Stimulated activated CD8-positive, alpha-beta memory T cell treated with anti-CD3 and anti-CD28 coated beads, Interleukin-7, amount 100 ng/mL, for 1 hour (primary cell): Measurements from ENCODE around the gene TGFB2.

Experiments used
- DNase-seq, 2 donors: peaks; one replicate each; pipeline ENCODE4 v3.0.0-alpha.2; 2020; ENCODE audit warnings: low read depth in 2 of 2

The TGFB2 gene

DNA sequence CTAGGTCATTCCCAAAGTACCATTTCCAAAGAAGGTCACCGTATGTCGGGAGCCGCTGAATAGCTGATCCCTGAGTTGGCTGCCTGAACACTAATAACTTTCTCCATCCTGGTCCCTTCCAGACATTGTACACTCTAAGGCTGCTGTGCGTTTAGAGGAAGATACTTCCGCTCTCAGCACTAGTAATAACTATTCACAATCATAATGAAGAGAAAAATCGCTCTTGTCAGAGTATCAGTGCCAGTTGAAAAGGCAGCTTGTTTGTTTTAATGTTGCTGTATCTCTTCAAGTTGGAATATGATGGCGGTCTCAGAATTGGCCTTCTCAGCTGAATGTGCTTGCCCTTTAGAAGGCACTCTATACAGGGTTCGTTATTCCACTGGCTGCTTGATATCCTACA lies 43.5 kb downstream of the TGFB2 start:
- DNase-seq = no peak

DNA sequence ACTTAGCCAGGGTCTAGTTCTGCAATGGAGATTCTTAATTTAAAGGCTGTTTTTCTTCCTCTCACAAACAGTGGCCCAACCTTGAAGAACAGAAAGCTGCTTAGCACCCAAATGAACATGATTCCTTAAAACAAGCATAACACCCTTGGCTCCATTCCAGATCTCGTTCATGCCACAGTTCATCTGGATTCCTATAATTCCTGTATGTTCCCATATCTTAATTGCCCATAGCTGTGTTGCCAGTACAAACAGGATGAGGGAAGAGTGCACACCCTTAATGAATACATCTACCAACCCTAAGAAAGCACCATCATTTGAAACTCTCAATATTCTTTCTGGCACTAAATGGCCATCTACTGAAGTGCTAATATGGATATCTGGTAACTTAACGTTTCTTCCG lies 45.5 kb downstream of the TGFB2 start:
- DNase-seq = no peak

- no peak for DNase-seq
These were observed 47.6 kb downstream of the TGFB2 start for GRCh38 chr1:218392780-218393179.

GRCh38 chr1:218394416-218394815 lies 49.3 kb downstream of the TGFB2 start:
- no peak for DNase-seq

GRCh38 chr1:218394989-218395388 lies 49.9 kb downstream of the TGFB2 start:
- DNase-seq = no peak

- DNase-seq = no peak
These were observed 50.8 kb downstream of the TGFB2 start for GRCh38 chr1:218395916-218396315.

- DNase-seq = no peak
These were observed 52.7 kb downstream of the TGFB2 start for GRCh38 chr1:218397752-218398339.

GRCh38 chr1:218400624-218401023 lies 55.5 kb downstream of the TGFB2 start:
- no peak for DNase-seq

- no peak for DNase-seq
These were observed 56.4 kb downstream of the TGFB2 start for GRCh38 chr1:218401441-218401997.

DNA sequence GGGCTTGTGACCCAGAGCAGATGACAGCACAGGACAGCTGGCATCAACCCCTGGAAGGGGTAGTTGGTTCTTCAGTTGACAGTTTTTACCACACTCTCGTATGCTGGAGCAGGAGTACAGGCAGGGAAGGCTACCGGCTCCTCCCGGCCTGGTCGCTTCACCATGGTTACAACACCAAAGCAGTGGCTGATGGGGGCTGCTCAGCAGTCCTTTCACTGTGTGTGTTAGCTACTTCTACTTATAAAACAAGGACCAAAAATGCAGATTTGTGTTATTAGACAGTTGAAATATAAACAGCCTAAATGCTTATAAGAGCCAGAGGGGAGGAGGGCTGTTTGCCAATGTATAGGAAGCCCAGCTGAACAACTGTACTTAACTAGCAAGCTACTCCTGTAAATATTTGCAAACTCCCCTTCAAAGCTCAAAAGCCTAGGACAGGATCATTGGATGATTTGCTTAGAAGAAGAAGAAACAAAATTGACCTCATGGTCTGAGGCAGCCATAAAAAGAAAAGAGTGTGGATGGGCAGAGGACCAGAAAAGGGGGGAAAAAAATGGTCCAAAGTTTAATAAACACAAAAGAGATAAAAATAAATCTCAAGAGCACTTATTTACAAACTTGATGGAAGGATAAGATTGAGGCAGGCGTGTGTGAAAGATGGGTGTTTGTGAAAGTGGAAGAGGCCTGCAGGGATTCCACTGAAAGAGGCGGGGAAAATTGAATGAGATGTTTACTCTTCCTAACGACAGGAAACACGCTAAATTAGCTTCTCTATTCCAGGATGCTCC lies 57.1 kb downstream of the TGFB2 start:
- no peak for DNase-seq

GRCh38 chr1:218402786-218403120 lies 57.6 kb downstream of the TGFB2 start:
- no peak for DNase-seq

GRCh38 chr1:218403300-218403699 lies 58.2 kb downstream of the TGFB2 start:
- DNase-seq = no peak

GRCh38 chr1:218407630-218408029 lies 62.5 kb downstream of the TGFB2 start:
- DNase-seq = no peak

- no peak for DNase-seq
These were observed 63.0 kb downstream of the TGFB2 start for GRCh38 chr1:218408135-218408534.

- DNase-seq = no peak
These were observed 63.8 kb downstream of the TGFB2 start for GRCh38 chr1:218408942-218409341.

DNA sequence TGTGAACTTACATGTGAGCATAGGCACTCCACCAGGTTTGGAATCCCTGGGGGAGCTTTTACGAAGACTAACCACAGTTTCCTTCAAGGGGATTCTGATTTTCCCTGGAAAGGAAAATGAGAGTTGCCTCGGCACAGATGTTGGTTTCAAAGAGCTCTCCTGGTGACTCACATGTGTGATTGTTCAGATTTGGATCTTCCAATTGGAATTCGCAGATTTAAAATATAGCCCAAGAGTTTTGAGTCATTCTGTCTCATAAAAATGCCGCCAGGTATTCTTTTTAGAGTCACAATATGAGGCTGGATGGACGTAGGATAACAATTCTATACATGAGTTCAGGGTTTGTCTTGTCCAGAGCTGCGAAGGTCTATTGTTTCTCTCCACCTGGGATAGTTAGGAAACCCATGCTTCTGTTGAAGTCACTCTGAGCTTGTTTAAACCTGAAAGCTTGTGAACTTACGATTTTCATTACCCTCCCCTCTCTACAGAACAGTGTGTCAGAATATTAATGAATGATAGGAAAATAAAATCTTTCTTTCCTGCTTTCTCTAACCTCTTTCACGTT lies 64.9 kb downstream of the TGFB2 start:
- DNase-seq = no peak

DNA sequence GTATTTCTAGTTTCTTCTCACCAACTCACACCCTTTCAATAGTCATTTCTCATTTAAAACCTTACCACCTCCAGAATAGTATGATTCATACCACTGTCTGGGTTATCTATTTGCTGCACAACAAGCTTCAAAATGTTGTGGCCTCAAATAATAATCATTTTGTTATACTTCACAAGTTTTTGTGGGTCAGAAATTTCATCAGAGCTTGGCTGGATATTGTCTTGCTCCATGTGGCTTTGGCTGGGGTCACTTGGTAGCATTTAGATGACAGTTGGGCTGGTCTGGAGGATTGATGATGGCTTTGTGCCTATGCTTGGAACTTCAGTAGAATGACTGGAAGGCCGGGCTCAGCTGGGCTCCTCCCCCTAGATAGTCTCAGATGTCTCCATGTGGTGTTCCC lies 66.0 kb downstream of the TGFB2 start:
- no peak for DNase-seq

DNA sequence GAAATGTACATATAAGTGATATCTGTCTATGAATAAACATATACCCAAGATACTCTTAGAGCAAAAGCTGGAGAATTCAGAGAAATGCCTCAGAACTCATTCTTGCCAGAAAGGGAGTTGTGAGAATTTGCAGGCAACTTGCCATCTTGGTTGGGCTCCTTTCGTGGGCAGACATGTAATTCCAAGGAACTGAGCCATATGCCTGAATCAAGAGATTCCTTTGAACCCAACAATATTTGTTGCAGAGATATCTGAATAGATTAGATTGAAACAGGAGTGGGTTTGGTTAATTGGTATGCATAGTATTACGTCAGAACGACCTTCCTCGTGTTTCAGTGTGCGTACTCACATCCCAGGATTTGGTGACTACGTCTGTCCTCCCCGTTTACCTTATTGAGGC lies 67.0 kb downstream of the TGFB2 start:
- no peak for DNase-seq

DNA sequence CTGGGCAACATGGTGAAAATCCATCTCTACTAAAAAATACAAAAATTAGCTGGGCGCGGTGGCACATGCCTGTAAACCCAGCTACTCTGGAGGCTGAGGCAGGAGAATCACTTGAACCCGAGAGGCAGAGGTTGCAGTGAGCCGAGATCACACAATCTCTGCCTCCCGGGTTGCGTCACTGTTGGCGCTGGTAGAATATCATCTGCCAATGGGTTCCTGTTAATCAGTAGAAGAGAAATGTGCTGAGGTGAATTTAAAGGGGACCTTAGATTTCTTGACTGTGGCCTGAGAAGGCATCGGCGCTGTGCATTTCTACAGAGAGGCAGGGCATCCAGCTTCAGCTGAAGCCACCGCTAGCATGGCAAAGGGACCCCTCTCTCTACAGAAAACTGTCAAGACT lies 68.0 kb downstream of the TGFB2 start:
- no peak for DNase-seq

GRCh38 chr1:218414060-218414728 lies 69.1 kb downstream of the TGFB2 start:
- DNase-seq = no peak

GRCh38 chr1:218415726-218416125 lies 70.6 kb downstream of the TGFB2 start:
- DNase-seq = no peak

DNA sequence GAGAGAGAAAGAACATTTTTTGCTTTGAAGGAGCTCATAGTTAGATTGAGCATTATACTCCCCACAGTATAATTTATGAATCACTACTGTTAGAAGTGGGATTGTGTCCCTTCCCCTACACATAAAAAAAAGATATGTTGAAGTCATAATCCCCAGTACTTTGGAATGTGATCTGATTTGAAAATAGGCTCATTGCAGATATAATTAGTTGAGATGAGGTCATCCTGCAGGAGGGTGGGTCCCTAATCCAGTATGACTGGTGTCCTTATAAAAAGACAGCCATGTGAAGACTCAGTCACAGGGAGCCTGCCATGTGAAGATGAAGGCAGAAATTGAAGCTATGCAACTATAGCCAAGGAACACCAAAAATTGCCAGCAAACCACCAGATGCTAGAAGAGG lies 76.4 kb downstream of the TGFB2 start:
- no peak for DNase-seq

DNA sequence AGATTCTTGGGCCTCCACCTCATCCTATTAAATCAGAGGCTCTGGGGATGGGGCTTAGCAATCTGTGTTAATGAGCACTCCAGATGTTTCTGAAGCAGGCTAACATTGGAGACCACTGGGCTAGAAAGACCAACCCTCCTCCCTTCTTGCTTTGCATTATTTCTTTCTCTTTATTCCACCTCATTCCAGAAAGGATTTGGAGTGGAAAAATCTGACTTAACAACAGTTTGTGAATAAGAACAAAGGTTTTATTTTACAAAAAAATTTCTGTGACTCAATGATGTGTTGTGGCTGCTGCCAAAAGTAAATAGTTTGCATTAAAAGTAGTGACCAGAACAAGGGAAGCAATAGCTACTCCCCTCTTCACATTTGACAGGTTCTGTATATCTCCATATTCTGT lies 79.4 kb downstream of the TGFB2 start:
- DNase-seq = no peak
